Loucy (cell line): ENCODE results near the gene GPI.

Source experiments
- EZH2phosphoT487 ChIP-seq: fragments of 200-600 bp; IDR thresholded peaks from 2 replicates; pipeline ENCODE4 v1.6.1; 2018; ENCODE audit warnings: antibody characterized with exemption, mild to moderate bottlenecking, moderate library complexity, borderline replicate concordance
- TF ChIP-seq, protein P1 (sequence below): fragments of 200-600 bp; sonication (generic); conservative IDR thresholded peaks from 2 replicates; pipeline ENCODE4 v1.5.1; 2014; ENCODE audit warnings: mild to moderate bottlenecking, antibody characterized with exemption, low read length

- TF ChIP-seq, protein P1, sequence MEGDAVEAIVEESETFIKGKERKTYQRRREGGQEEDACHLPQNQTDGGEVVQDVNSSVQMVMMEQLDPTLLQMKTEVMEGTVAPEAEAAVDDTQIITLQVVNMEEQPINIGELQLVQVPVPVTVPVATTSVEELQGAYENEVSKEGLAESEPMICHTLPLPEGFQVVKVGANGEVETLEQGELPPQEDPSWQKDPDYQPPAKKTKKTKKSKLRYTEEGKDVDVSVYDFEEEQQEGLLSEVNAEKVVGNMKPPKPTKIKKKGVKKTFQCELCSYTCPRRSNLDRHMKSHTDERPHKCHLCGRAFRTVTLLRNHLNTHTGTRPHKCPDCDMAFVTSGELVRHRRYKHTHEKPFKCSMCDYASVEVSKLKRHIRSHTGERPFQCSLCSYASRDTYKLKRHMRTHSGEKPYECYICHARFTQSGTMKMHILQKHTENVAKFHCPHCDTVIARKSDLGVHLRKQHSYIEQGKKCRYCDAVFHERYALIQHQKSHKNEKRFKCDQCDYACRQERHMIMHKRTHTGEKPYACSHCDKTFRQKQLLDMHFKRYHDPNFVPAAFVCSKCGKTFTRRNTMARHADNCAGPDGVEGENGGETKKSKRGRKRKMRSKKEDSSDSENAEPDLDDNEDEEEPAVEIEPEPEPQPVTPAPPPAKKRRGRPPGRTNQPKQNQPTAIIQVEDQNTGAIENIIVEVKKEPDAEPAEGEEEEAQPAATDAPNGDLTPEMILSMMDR, result no peak
- TF ChIP-seq EZH2phosphoT487, result no peak
Observed at GRCh38 chr19:34428549-34429285, 63.7 kb downstream of the GPI start.
